MM.1S (cell line): ENCODE results near the gene LTN1.

ENCODE experiments used
- DNase-seq: peaks from one replicate; pipeline ENCODE4 v3.0.0-alpha.2; 2015
- H2AFZ ChIP-seq: fragments of 300-600 bp; sonication (generic); 2 replicates; pipeline ENCODE4 v1.6.0; 2016; ENCODE audit warnings: antibody characterized with exemption, low read length
- H3F3A ChIP-seq: fragments of 300-600 bp; sonication (generic); 2 replicates; pipeline ENCODE4 v1.6.1; 2016; ENCODE audit warnings: mild to moderate bottlenecking, antibody characterized with exemption, low read length, moderate library complexity, mixed read lengths; ENCODE audit not compliant: insufficient read depth
- H3K27ac ChIP-seq: fragments of 300-600 bp; sonication (generic); 2 replicates; pipeline ENCODE4 v1.5.1; 2016; ENCODE audit warnings: mild to moderate bottlenecking, low read length
- H3K27me3 ChIP-seq: fragments of 300-600 bp; sonication (generic); replicated peaks from 2 replicates; pipeline ENCODE4 v1.6.0; 2016; ENCODE audit warnings: low read length; ENCODE audit not compliant: insufficient read depth
- H3K36me3 ChIP-seq: fragments of 300-600 bp; sonication (generic); replicated peaks from 2 replicates; pipeline ENCODE4 v1.6.1; 2016; ENCODE audit warnings: mild to moderate bottlenecking, low read length, mixed read lengths; ENCODE audit not compliant: insufficient read depth
- H3K4me1 ChIP-seq: fragments of 300-600 bp; sonication (generic); 2 replicates; pipeline ENCODE4 v1.6.1; 2016; ENCODE audit warnings: low read length, mixed read lengths
- H3K4me2 ChIP-seq: fragments of 300-600 bp; sonication (generic); 2 replicates; pipeline ENCODE4 v1.6.0; 2016; ENCODE audit warnings: low read depth, low read length
- H3K4me3 ChIP-seq: fragments of 300-600 bp; sonication (generic); 2 replicates; pipeline ENCODE4 v1.5.1; 2016; ENCODE audit warnings: low read length, mixed read lengths
- H3K79me2 ChIP-seq: fragments of 300-600 bp; sonication (generic); 2 replicates; pipeline ENCODE4 v1.6.1; 2016; ENCODE audit warnings: mixed run types, low read length, mixed read lengths
- H3K9ac ChIP-seq: fragments of 300-600 bp; sonication (generic); 2 replicates; pipeline ENCODE4 v1.6.1; 2016; ENCODE audit warnings: low read length, mixed read lengths
- H3K9me2 ChIP-seq: fragments of 300-600 bp; sonication (generic); replicated peaks from 2 replicates; pipeline ENCODE4 v1.6.1; 2016; ENCODE audit warnings: mild to moderate bottlenecking, low read length, mixed read lengths; ENCODE audit not compliant: insufficient read depth
- H3K9me3 ChIP-seq: fragments of 300-600 bp; sonication (generic); replicated peaks from 2 replicates; pipeline ENCODE4 v1.6.1; 2016; ENCODE audit warnings: mild to moderate bottlenecking, low read length, mixed read lengths; ENCODE audit not compliant: insufficient read depth
- H4K20me1 ChIP-seq: fragments of 300-600 bp; sonication (generic); 2 replicates; pipeline ENCODE4 v1.6.1; 2016; ENCODE audit warnings: mild to moderate bottlenecking, low read length, moderate library complexity, mixed read lengths; ENCODE audit not compliant: insufficient read depth
- EZH2 ChIP-seq: fragments of 300-600 bp; sonication (generic); optimal IDR thresholded peaks from 2 replicates; pipeline ENCODE3; 2017; ENCODE audit warnings: low read depth, mild to moderate bottlenecking, antibody characterized with exemption, low read length, mixed read lengths
- EZH2phosphoT487 ChIP-seq: fragments of 300-600 bp; sonication (generic); IDR thresholded peaks from 2 replicates; pipeline ENCODE4 v1.6.1; 2018; ENCODE audit warnings: antibody characterized with exemption, low read length
- TF ChIP-seq, protein P1 (sequence below): fragments of 300-600 bp; sonication (generic); IDR thresholded peaks from 2 replicates; pipeline ENCODE4 v1.5.1; 2016; ENCODE audit warnings: antibody characterized with exemption, low read length, mixed read lengths

Gene LTN1

GRCh38 chr21:28908351-28908750 lies 84.3 kb downstream of the LTN1 start:
- Histone ChIP-seq H3K4me2 (no peak overlapping the region), H3K9me2 (no peaks in the 10 kb centered on the region), H3K36me3 (no peaks in the 10 kb centered on the region), H4K20me1 (no peaks in the 10 kb centered on the region), H2AFZ (no peak overlapping the region), H3K79me2 (no peaks in the 10 kb centered on the region), H3K9ac (no peak overlapping the region), H3K4me3 (no peak overlapping the region), H3F3A (no peaks in the 10 kb centered on the region), H3K4me1 (no peaks in the 10 kb centered on the region), H3K9me3 (no peaks in the 10 kb centered on the region), H3K27me3 (no peaks in the 10 kb centered on the region), H3K27ac (no peak overlapping the region)
- no peak for DNase-seq
- TF ChIP-seq EZH2phosphoT487 = no peak
- TF ChIP-seq EZH2 = no peak
- TF ChIP-seq, protein P1, sequence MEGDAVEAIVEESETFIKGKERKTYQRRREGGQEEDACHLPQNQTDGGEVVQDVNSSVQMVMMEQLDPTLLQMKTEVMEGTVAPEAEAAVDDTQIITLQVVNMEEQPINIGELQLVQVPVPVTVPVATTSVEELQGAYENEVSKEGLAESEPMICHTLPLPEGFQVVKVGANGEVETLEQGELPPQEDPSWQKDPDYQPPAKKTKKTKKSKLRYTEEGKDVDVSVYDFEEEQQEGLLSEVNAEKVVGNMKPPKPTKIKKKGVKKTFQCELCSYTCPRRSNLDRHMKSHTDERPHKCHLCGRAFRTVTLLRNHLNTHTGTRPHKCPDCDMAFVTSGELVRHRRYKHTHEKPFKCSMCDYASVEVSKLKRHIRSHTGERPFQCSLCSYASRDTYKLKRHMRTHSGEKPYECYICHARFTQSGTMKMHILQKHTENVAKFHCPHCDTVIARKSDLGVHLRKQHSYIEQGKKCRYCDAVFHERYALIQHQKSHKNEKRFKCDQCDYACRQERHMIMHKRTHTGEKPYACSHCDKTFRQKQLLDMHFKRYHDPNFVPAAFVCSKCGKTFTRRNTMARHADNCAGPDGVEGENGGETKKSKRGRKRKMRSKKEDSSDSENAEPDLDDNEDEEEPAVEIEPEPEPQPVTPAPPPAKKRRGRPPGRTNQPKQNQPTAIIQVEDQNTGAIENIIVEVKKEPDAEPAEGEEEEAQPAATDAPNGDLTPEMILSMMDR = no peak

- H3K36me3 ChIP-seq = no peaks in the 10 kb centered on the region
- no peak overlapping the region for H2AFZ ChIP-seq
- no peak for TF ChIP-seq EZH2
These were observed 85.8 kb downstream of the LTN1 start for GRCh38 chr21:28906841-28907240.

GRCh38 chr21:28906236-28906635 lies 86.4 kb downstream of the LTN1 start:
- Histone ChIP-seq H3K4me2 (no peak overlapping the region), H3K79me2 (no peaks in the 10 kb centered on the region), H3F3A (no peaks in the 10 kb centered on the region), H3K9me3 (no peaks in the 10 kb centered on the region), H3K27ac (no peak overlapping the region), H3K36me3 (no peaks in the 10 kb centered on the region), H2AFZ (no peak overlapping the region), H3K4me1 (no peaks in the 10 kb centered on the region), H4K20me1 (no peaks in the 10 kb centered on the region), H3K9me2 (no peaks in the 10 kb centered on the region), H3K9ac (no peak overlapping the region), H3K27me3 (no peaks in the 10 kb centered on the region), H3K4me3 (no peak overlapping the region)
- no peak for DNase-seq
- no peak for TF ChIP-seq EZH2phosphoT487
- TF ChIP-seq EZH2 = no peak
- TF ChIP-seq, protein P1 = no peak

More at GRCh38 chr21:28906841-28907240, 85.8 kb downstream of the LTN1 start:
- H3K79me2 ChIP-seq = no peaks in the 10 kb centered on the region
- H3F3A ChIP-seq = no peaks in the 10 kb centered on the region
- H3K4me1 ChIP-seq = no peaks in the 10 kb centered on the region
- H4K20me1 ChIP-seq = no peaks in the 10 kb centered on the region
- H3K4me2 ChIP-seq = no peak overlapping the region
- H3K27ac ChIP-seq = no peak overlapping the region
- DNase-seq = no peak
- no peak overlapping the region for H3K4me3 ChIP-seq
- no peaks in the 10 kb centered on the region for H3K9me2 ChIP-seq
- H3K9me3 ChIP-seq = no peaks in the 10 kb centered on the region
- H3K9ac ChIP-seq = no peak overlapping the region
- no peaks in the 10 kb centered on the region for H3K27me3 ChIP-seq

GRCh38 chr21:28904961-28905435 lies 87.7 kb downstream of the LTN1 start:
- no peaks in the 10 kb centered on the region for H3K79me2 ChIP-seq
- H3K9ac ChIP-seq = no peak overlapping the region
- H3K27me3 ChIP-seq = no peaks in the 10 kb centered on the region
- TF ChIP-seq EZH2phosphoT487 (no peak), EZH2 (no peak)
- TF ChIP-seq, protein P1 = no peak
- H3K9me3 ChIP-seq = no peaks in the 10 kb centered on the region
- no peak for DNase-seq
- no peaks in the 10 kb centered on the region for H3K36me3 ChIP-seq
- no peaks in the 10 kb centered on the region for H4K20me1 ChIP-seq
- no peaks in the 10 kb centered on the region for H3K9me2 ChIP-seq
- no peak overlapping the region for H3K4me2 ChIP-seq
- H3K4me3 ChIP-seq = no peak overlapping the region
- H3K27ac ChIP-seq = no peak overlapping the region
- H3F3A ChIP-seq = no peaks in the 10 kb centered on the region
- H2AFZ ChIP-seq = no peak overlapping the region
- H3K4me1 ChIP-seq = peaks cover 4% of the 10 kb centered on the region; the same call in 1 of the 2 replicates
